PC-3 (cell line): ENCODE measurements around the gene SHANK3.

Experiments
- CTCF ChIP-seq: fragments of 300-600 bp; sonication (generic); conservative IDR thresholded peaks from 2 replicates; pipeline ENCODE4 v1.5.1; 2017; ENCODE audit warnings: antibody characterized with exemption, low read depth, mild to moderate bottlenecking, low read length
- EZH2 ChIP-seq: fragments of 300-600 bp; sonication (generic); IDR thresholded peaks from one replicate; pipeline ENCODE4 v1.6.1; 2017; ENCODE audit warnings: antibody characterized with exemption, mild to moderate bottlenecking, low read length; ENCODE audit not compliant: unreplicated experiment
- EZH2phosphoT487 ChIP-seq: fragments of 300-600 bp; sonication (generic); IDR thresholded peaks from 2 replicates; pipeline ENCODE4 v1.6.1; 2018; ENCODE audit warnings: mild to moderate bottlenecking, antibody characterized with exemption, low read length, borderline replicate concordance

- TF ChIP-seq CTCF (no peak), EZH2 (no peak), EZH2phosphoT487 (no peak)
These were observed 29.6 kb downstream of the SHANK3 start for GRCh38 chr22:50702261-50702671.
